Endodermal cell (in vitro differentiated cells): ENCODE results near the gene PNPLA2. TPM values are rescaled to one million over a fixed set of nuclear protein-coding genes. Genes with fewer than 3 reads are reported as not detected.

Experiments used
- DNase-seq: peaks from one replicate; pipeline ENCODE4 v3.0.0-alpha.2; 2017
- H3K27ac ChIP-seq: 2 replicates; pipeline ENCODE4 v1.5.1; 2013; ENCODE audit warnings: mild to moderate bottlenecking, low read depth, low read length, moderate library complexity
- H3K27me3 ChIP-seq: 2 replicates; pipeline ENCODE4 v1.6.1; 2013; ENCODE audit warnings: mild to moderate bottlenecking, low read length, moderate library complexity; ENCODE audit not compliant: insufficient read depth, control insufficient read depth, poor library complexity, severe bottlenecking
- H3K36me3 ChIP-seq: 2 replicates; pipeline ENCODE4 v1.7.0; 2013; ENCODE audit warnings: mild to moderate bottlenecking, low read length, moderate library complexity; ENCODE audit not compliant: control insufficient read depth, insufficient read depth
- H3K4me1 ChIP-seq: one replicate; pipeline ENCODE4 v1.7.0; 2013; ENCODE audit warnings: low read length; ENCODE audit not compliant: control insufficient read depth, insufficient read depth
- H3K4me3 ChIP-seq: 2 replicates; pipeline ENCODE4 v1.5.1; 2013; ENCODE audit warnings: mild to moderate bottlenecking, low read length, moderate library complexity
- H3K9ac ChIP-seq: 2 replicates; pipeline ENCODE4 v1.6.1; 2013; ENCODE audit warnings: mild to moderate bottlenecking, low read length, moderate library complexity; ENCODE audit not compliant: poor library complexity, severe bottlenecking; ENCODE audit errors: extremely low read depth
- H3K9me3 ChIP-seq: 2 replicates; pipeline ENCODE4 v1.6.1; 2013; ENCODE audit warnings: mild to moderate bottlenecking, low read length, moderate library complexity; ENCODE audit not compliant: control insufficient read depth
- H3K27ac Mint-ChIP-seq: 2 replicates; pipeline ENCODE4 v1.8.0; 2020; ENCODE audit warnings: mixed read lengths
- H3K27me3 Mint-ChIP-seq: 2 replicates; pipeline ENCODE4 v1.8.0; 2021; ENCODE audit warnings: mild to moderate bottlenecking, mixed read lengths; ENCODE audit not compliant: insufficient read depth
- H3K36me3 Mint-ChIP-seq: 2 replicates; pipeline ENCODE4 v1.8.0; 2020; ENCODE audit warnings: low read depth, mixed read lengths
- H3K4me1 Mint-ChIP-seq: 2 replicates; pipeline ENCODE4 v1.8.0; 2020; ENCODE audit warnings: mixed read lengths
- H3K4me3 Mint-ChIP-seq: 2 replicates; pipeline ENCODE4 v1.8.0; 2020; ENCODE audit warnings: mild to moderate bottlenecking, moderate library complexity, mixed read lengths
- H3K9me3 Mint-ChIP-seq: 2 replicates; pipeline ENCODE4 v1.8.0; 2020; ENCODE audit warnings: mild to moderate bottlenecking, mixed read lengths
- WGBS, 2 experiments: methylation state at CpG; one replicate each; pipeline versions ENCODE4 v1.1.5 to v1.1.7; 2013; ENCODE audit warnings: missing lambda C conversion rate in 2 of 2, mixed read lengths in 1 of 2; ENCODE audit not compliant: insufficient coverage in 1 of 2, insufficient read length in 1 of 2; 5-methylcytosine and 5-hydroxymethylcytosine counted together
- total RNA-seq, 2 donors: library from RNA; stranded (reverse); fragmentation: NEBNext Ultra II Directional in 1 of 2; extraction: Animal tissue kit (Norgen Biotek cat#: 25700) in 1 of 2; gene quantifications; 2 replicates in 1 of 2; 3 replicates in 1 of 2; pipeline ENCODE4 v1.2.1, GENCODE V29; 2021
- TF ChIP-seq, protein P1 (sequence below): fragments of 200-600 bp; sonication (generic); conservative IDR thresholded peaks from 2 replicates; pipeline ENCODE4 v1.5.0; 2021; ENCODE audit warnings: antibody characterized with exemption, mild to moderate bottlenecking

The PNPLA2 gene
- total RNA-seq, 2 donors from 2014 or later = 77.0 to 77.6 TPM

DNA sequence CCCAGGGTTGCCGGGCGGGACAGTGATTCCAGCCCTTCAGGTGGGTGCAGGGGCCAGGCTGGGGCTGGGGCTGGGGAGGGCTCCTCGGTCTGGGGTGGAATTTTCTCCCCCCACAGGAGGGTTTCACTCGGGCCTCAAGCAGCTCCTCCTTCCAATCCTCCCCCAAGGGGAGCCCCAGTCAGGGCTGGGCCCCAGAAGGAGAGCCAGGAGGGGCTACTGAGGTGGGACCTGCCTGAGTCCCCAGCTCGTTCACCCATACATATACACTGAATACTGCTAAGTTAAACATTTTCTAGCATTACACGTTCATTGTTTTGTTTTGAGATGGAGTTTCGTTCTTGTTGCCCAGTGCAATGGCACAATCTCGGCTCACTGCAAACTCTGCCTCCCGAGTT lies 7.5 kb downstream of the PNPLA2 start:
- no peaks in the 10 kb centered on the region for H3K9me3 ChIP-seq
- Mint-ChIP-seq H3K27ac (no peak overlapping the region), H3K4me3 (peak overlapping the region; percentile 69), H3K9me3 (no peaks in the 10 kb centered on the region), H3K4me1 (peaks cover 15% of the 10 kb centered on the region), H3K27me3 (peaks cover 37% of the 10 kb centered on the region), H3K36me3 (peaks cover 13% of the 10 kb centered on the region)
- H3K27me3 ChIP-seq = peaks cover 56% of the 10 kb centered on the region
- 92% methylated on average over 5 to 8 of the region's 9 CpGs for WGBS, 2 experiments
- H3K9ac ChIP-seq = no peak overlapping the region
- peaks cover 9% of the 10 kb centered on the region for H3K4me1 ChIP-seq
- no peak for DNase-seq
- no peaks in the 10 kb centered on the region for H3K36me3 ChIP-seq
- TF ChIP-seq, protein P1, sequence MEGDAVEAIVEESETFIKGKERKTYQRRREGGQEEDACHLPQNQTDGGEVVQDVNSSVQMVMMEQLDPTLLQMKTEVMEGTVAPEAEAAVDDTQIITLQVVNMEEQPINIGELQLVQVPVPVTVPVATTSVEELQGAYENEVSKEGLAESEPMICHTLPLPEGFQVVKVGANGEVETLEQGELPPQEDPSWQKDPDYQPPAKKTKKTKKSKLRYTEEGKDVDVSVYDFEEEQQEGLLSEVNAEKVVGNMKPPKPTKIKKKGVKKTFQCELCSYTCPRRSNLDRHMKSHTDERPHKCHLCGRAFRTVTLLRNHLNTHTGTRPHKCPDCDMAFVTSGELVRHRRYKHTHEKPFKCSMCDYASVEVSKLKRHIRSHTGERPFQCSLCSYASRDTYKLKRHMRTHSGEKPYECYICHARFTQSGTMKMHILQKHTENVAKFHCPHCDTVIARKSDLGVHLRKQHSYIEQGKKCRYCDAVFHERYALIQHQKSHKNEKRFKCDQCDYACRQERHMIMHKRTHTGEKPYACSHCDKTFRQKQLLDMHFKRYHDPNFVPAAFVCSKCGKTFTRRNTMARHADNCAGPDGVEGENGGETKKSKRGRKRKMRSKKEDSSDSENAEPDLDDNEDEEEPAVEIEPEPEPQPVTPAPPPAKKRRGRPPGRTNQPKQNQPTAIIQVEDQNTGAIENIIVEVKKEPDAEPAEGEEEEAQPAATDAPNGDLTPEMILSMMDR = no peak
- H3K27ac ChIP-seq = no peak overlapping the region
- H3K4me3 ChIP-seq = peak overlapping the region; percentile 68

DNA sequence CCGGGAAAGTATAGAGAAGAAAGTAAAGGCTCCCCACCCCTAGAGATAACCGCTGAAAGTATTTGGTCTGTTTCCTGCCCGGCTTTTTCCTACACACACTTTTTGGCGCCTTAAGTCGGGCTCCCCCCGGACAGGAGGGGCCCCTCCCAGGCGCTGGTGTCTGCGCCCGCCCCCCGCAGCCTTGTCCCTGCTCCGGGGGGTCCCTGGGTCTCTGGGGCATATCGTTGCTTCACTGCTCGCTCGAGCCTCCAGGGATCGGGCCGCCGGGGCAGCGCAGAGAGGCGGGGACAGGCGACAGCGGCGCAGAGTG lies 8.1 kb downstream of the PNPLA2 start:
- H3K27me3 ChIP-seq = peaks cover 61% of the 10 kb centered on the region
- H3K4me1 ChIP-seq = peaks cover 14% of the 10 kb centered on the region
- no peak overlapping the region for H3K27ac Mint-ChIP-seq
- peak overlapping the region; percentile 68 for H3K4me3 ChIP-seq
- H3K27me3 Mint-ChIP-seq = peaks cover 43% of the 10 kb centered on the region
- H3K9me3 Mint-ChIP-seq = no peaks in the 10 kb centered on the region
- H3K9ac ChIP-seq = no peak overlapping the region
- peaks cover 19% of the 10 kb centered on the region for H3K4me1 Mint-ChIP-seq
- H3K27ac ChIP-seq = no peak overlapping the region
- no peaks in the 10 kb centered on the region for H3K36me3 ChIP-seq
- peak overlapping the region; percentile 69 for H3K4me3 Mint-ChIP-seq
- H3K9me3 ChIP-seq = no peaks in the 10 kb centered on the region
- TF ChIP-seq, protein P1 = no peak
- DNase-seq = no peak
- H3K36me3 Mint-ChIP-seq = peaks cover 13% of the 10 kb centered on the region
- 6 to 7% methylated on average over 18 to 22 of the region's 22 CpGs for WGBS, 2 experiments

DNA sequence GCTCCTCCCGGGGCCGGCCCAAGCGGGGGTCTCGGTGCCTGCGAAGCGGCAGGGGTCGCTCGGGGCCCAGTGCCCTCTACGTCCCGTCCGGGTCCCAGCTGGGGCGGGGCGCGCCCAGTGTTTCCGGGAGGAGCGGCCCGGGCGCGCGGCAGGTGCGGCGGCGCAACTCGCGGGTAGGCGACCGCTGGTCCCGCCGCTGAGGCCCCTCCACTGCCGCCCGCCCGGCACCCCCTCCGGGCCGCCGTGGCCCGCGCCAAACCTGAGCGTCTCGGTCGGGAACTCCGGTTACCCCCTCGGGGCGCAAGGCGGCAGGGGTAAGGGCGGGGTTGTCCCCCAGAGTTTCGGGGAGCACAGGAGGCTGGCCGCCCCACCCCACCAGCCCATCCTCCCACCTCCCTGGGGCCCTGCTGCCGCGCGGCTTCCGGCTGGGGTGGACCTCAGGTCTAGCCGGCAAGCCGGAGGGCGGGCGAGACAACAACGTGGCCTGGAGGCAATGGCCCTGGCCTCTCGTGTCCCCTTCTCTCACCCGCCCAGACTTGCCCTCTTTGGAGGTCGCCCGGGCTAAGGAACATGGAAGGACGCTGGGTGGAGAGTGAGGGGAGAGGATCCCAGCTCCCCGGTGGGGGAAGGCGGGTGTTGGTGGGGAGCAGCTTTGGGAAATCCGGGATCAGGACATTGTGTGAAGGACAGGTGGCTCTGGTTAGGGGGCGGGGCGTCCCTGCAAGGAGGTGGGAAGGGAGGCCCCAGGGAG lies 8.6 kb downstream of the PNPLA2 start:
- WGBS, 2 experiments = 4% methylated on average over 66 of the region's 66 CpGs; no CpG with 5 or more reads in 1 of the 2 experiments
- H3K4me3 Mint-ChIP-seq = peak overlapping the region; percentile 69
- peak overlapping the region; percentile 90 for H3K27ac Mint-ChIP-seq
- Histone ChIP-seq H3K27ac (no peak overlapping the region), H3K4me1 (peaks cover 18% of the 10 kb centered on the region), H3K4me3 (peak overlapping the region; percentile 68), H3K9me3 (no peaks in the 10 kb centered on the region), H3K27me3 (peaks cover 66% of the 10 kb centered on the region), H3K36me3 (no peaks in the 10 kb centered on the region), H3K9ac (no peak overlapping the region)
- TF ChIP-seq, protein P1 = peak; percentile 18
- no peaks in the 10 kb centered on the region for H3K9me3 Mint-ChIP-seq
- peaks cover 22% of the 10 kb centered on the region for H3K4me1 Mint-ChIP-seq
- DNase-seq = peak; percentile 89
- peaks cover 12% of the 10 kb centered on the region for H3K36me3 Mint-ChIP-seq
- peaks cover 48% of the 10 kb centered on the region for H3K27me3 Mint-ChIP-seq
